Measurements from ENCODE around the gene VGLL2.

DNA sequence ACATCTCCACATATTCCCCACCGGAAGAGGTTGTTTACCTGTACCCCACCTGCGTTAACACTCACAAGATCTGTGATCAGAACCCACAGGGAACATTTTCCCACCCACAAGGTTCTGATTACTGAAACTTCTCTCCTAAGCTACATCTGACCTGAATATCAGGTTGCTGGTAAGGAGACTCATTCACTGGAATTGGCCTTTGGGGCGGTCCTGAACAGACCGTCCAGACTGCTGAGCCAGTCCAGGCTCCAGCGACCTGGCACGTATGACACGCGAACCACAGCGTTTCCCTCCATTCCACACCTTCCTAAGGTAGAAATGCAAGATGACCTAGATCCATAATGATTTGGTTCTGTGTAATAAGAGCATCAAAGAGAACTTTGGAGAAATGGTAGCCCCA is 9.8 kb downstream of the VGLL2 start:
- TF ChIP-seq, protein P1, sequence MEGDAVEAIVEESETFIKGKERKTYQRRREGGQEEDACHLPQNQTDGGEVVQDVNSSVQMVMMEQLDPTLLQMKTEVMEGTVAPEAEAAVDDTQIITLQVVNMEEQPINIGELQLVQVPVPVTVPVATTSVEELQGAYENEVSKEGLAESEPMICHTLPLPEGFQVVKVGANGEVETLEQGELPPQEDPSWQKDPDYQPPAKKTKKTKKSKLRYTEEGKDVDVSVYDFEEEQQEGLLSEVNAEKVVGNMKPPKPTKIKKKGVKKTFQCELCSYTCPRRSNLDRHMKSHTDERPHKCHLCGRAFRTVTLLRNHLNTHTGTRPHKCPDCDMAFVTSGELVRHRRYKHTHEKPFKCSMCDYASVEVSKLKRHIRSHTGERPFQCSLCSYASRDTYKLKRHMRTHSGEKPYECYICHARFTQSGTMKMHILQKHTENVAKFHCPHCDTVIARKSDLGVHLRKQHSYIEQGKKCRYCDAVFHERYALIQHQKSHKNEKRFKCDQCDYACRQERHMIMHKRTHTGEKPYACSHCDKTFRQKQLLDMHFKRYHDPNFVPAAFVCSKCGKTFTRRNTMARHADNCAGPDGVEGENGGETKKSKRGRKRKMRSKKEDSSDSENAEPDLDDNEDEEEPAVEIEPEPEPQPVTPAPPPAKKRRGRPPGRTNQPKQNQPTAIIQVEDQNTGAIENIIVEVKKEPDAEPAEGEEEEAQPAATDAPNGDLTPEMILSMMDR (IDR thresholded peaks at IDR 0.05 in 8 of 11, conservative IDR thresholded peaks at IDR 0.05 in 3 of 11): no peak
- no peak for TF ChIP-seq POLR2A (IDR thresholded peaks at IDR 0.05)
- TF ChIP-seq POLR2AphosphoS5 (IDR thresholded peaks at IDR 0.05): no peak
